ENCODE results near the gene HDAC4. TPM values are rescaled to one million over a fixed set of nuclear protein-coding genes. Genes with fewer than 3 reads are reported as not detected.

The HDAC4 gene
- total RNA-seq, 5 donors from 2014 or later (not counting 1 experiment from before 2014, with no cell fraction given) = 44.8 to 80.2 (median 60.9) TPM

GRCh38 chr2:239394346-239394945 is 6.4 kb downstream of the HDAC4 start:
- peaks cover 7 to 24% of the 10 kb centered on the region in 2 experiments for H3K4me1 ChIP-seq (ENCODE audit: control insufficient read depth in 1 of 2, extremely low read depth in 1 of 2, insufficient read depth in 2 of 2, low read length in 2 of 2)
- peaks cover 0 to 2% of the 10 kb centered on the region in 2 donors for H3K36me3 ChIP-seq (ENCODE audit: control insufficient read depth in 2 of 2, extremely low read depth in 1 of 2, insufficient read depth in 1 of 2, low read length in 1 of 2)
- H3K9me3 Mint-ChIP-seq = no peaks in the 10 kb centered on the region
- H3K27ac ChIP-seq (ENCODE audit: low read length) = no peak overlapping the region
- no peak for DNase-seq
- WGBS (ENCODE audit: insufficient coverage) = 95% methylated on average over 8 of the region's 11 CpGs
- POLR2A ChIA-PET = interaction anchor here in 1 of 2 donors (0.6 to 1.5 kb wide), 2 partner anchors 13 to 1275 kb away, joined by 4 to 9 read pairs; no protein-coding TSS in a partner anchor
- H3K27ac Mint-ChIP-seq = no peak overlapping the region
- no peaks in the 10 kb centered on the region for H3K27me3 ChIP-seq (replicated peaks in 1 of 2; ENCODE audit: control insufficient read depth in 2 of 2, extremely low read depth in 1 of 2, insufficient read depth in 2 of 2, low read length in 1 of 2)
- peaks cover 46 to 57% (median 47%) of the 10 kb centered on the region in 3 donors for H3K4me1 Mint-ChIP-seq
- H3K9me3 ChIP-seq = no peaks in the 10 kb centered on the region
- ATAC-seq (replicated peaks in 1 of 4) = no peak
- H3K4me3 ChIP-seq (ENCODE audit: control insufficient read depth in 1 of 2, extremely low read depth in 1 of 2, low read length in 1 of 2) = no peak overlapping the region
- CTCF ChIA-PET = no interaction called here
- H3K27me3 Mint-ChIP-seq = no peaks in the 10 kb centered on the region
- H3K4me3 Mint-ChIP-seq = no peak overlapping the region
- peaks cover 9% of the 10 kb centered on the region for H3K36me3 Mint-ChIP-seq

- no peak overlapping the region for H3K4me3 ChIP-seq (ENCODE audit: control insufficient read depth in 1 of 2, extremely low read depth in 1 of 2, low read length in 1 of 2)
- H3K4me3 Mint-ChIP-seq = no peak overlapping the region
- peaks cover 0 to 1% (median 0%) of the 10 kb centered on the region in 3 donors for H3K9me3 Mint-ChIP-seq
- peaks cover 12% of the 10 kb centered on the region for H3K36me3 Mint-ChIP-seq
- no peaks in the 10 kb centered on the region for H3K9me3 ChIP-seq
- peaks cover 42 to 52% (median 42%) of the 10 kb centered on the region in 3 donors for H3K4me1 Mint-ChIP-seq
- WGBS (ENCODE audit: insufficient coverage) = 92% methylated on average over 2 of the region's 3 CpGs
- ATAC-seq (replicated peaks in 1 of 4) (no peak), DNase-seq (no peak)
- no peaks in the 10 kb centered on the region for H3K27me3 Mint-ChIP-seq
- H3K27me3 ChIP-seq (replicated peaks in 1 of 2; ENCODE audit: control insufficient read depth in 2 of 2, extremely low read depth in 1 of 2, insufficient read depth in 2 of 2, low read length in 1 of 2) = no peaks in the 10 kb centered on the region
- peaks cover 7 to 21% of the 10 kb centered on the region in 2 experiments for H3K4me1 ChIP-seq (ENCODE audit: control insufficient read depth in 1 of 2, extremely low read depth in 1 of 2, insufficient read depth in 2 of 2, low read length in 2 of 2)
- POLR2A ChIA-PET = interaction anchor here in 1 of 2 donors (1.5 kb wide), 1 partner anchor 13 kb away, joined by 4 read pairs; no protein-coding TSS in a partner anchor
- H3K27ac ChIP-seq (ENCODE audit: low read length) = no peak overlapping the region
- H3K36me3 ChIP-seq (ENCODE audit: control insufficient read depth in 2 of 2, extremely low read depth in 1 of 2, insufficient read depth in 1 of 2, low read length in 1 of 2) = peaks cover 0 to 5% of the 10 kb centered on the region in 2 donors
- CTCF ChIA-PET = no interaction called here
- H3K27ac Mint-ChIP-seq = no peak overlapping the region
Observed at GRCh38 chr2:239393941-239394340, 6.9 kb downstream of the HDAC4 start.

- Mint-ChIP-seq H3K4me3 (no peak overlapping the region), H3K4me1 (peaks cover 37 to 47% (median 37%) of the 10 kb centered on the region in 3 donors), H3K36me3 (peaks cover 12% of the 10 kb centered on the region), H3K27ac (no peak overlapping the region), H3K9me3 (peaks cover 0 to 1% (median 0%) of the 10 kb centered on the region in 3 donors), H3K27me3 (no peaks in the 10 kb centered on the region)
- no peaks in the 10 kb centered on the region for H3K27me3 ChIP-seq (replicated peaks in 1 of 2; ENCODE audit: control insufficient read depth in 2 of 2, extremely low read depth in 1 of 2, insufficient read depth in 2 of 2, low read length in 1 of 2)
- 93% methylated on average over 6 of the region's 7 CpGs for WGBS (ENCODE audit: insufficient coverage)
- no peak overlapping the region for H3K4me3 ChIP-seq (ENCODE audit: control insufficient read depth in 1 of 2, extremely low read depth in 1 of 2, low read length in 1 of 2)
- ATAC-seq (replicated peaks in 1 of 4) = no peak
- H3K36me3 ChIP-seq (ENCODE audit: control insufficient read depth in 2 of 2, extremely low read depth in 1 of 2, insufficient read depth in 1 of 2, low read length in 1 of 2) = peaks cover 0 to 5% of the 10 kb centered on the region in 2 donors
- no peak for DNase-seq
- ChIA-PET CTCF (no interaction called here), POLR2A (interaction anchor here in 1 of 2 donors (1.5 kb wide), 1 partner anchor 12 kb away, joined by 4 read pairs; no protein-coding TSS in a partner anchor)
- H3K27ac ChIP-seq (ENCODE audit: low read length) = no peak overlapping the region
- no peaks in the 10 kb centered on the region for H3K9me3 ChIP-seq
- H3K4me1 ChIP-seq (ENCODE audit: control insufficient read depth in 1 of 2, extremely low read depth in 1 of 2, insufficient read depth in 2 of 2, low read length in 2 of 2) = peaks cover 4 to 16% of the 10 kb centered on the region in 2 experiments
Observed at GRCh38 chr2:239393388-239393940, 7.4 kb downstream of the HDAC4 start.

- ChIA-PET POLR2A (interaction anchor here in 1 of 2 donors (1.5 kb wide), 1 partner anchor 12 kb away, joined by 4 read pairs; no protein-coding TSS in a partner anchor), CTCF (no interaction called here)
- Mint-ChIP-seq H3K27ac (no peak overlapping the region), H3K27me3 (no peaks in the 10 kb centered on the region), H3K9me3 (peaks cover 0 to 1% (median 0%) of the 10 kb centered on the region in 3 donors), H3K4me1 (peaks cover 31 to 42% (median 32%) of the 10 kb centered on the region in 3 donors), H3K36me3 (peaks cover 12% of the 10 kb centered on the region), H3K4me3 (no peak overlapping the region)
- no peak for ATAC-seq (replicated peaks in 1 of 4)
- Histone ChIP-seq H3K36me3 (ENCODE audit: control insufficient read depth in 2 of 2, extremely low read depth in 1 of 2, insufficient read depth in 1 of 2, low read length in 1 of 2) (peaks cover 0 to 5% of the 10 kb centered on the region in 2 donors), H3K9me3 (no peaks in the 10 kb centered on the region), H3K4me3 (ENCODE audit: control insufficient read depth in 1 of 2, extremely low read depth in 1 of 2, low read length in 1 of 2) (no peak overlapping the region), H3K4me1 (ENCODE audit: control insufficient read depth in 1 of 2, extremely low read depth in 1 of 2, insufficient read depth in 2 of 2, low read length in 2 of 2) (peaks cover 4 to 14% of the 10 kb centered on the region in 2 experiments), H3K27ac (ENCODE audit: low read length) (no peak overlapping the region), H3K27me3 (replicated peaks in 1 of 2; ENCODE audit: control insufficient read depth in 2 of 2, extremely low read depth in 1 of 2, insufficient read depth in 2 of 2, low read length in 1 of 2) (no peaks in the 10 kb centered on the region)
- 98% methylated on average over 13 of the region's 14 CpGs for WGBS (ENCODE audit: insufficient coverage)
- no peak for DNase-seq
Observed at GRCh38 chr2:239392688-239393387, 8.0 kb downstream of the HDAC4 start.

- peaks cover 4 to 6% of the 10 kb centered on the region in 2 experiments for H3K4me1 ChIP-seq (ENCODE audit: control insufficient read depth in 1 of 2, extremely low read depth in 1 of 2, insufficient read depth in 2 of 2, low read length in 2 of 2)
- H3K36me3 ChIP-seq (ENCODE audit: control insufficient read depth in 2 of 2, extremely low read depth in 1 of 2, insufficient read depth in 1 of 2, low read length in 1 of 2) = peaks cover 0 to 5% of the 10 kb centered on the region in 2 donors
- no peak overlapping the region for H3K4me3 Mint-ChIP-seq
- no peak overlapping the region for H3K27ac Mint-ChIP-seq
- no peaks in the 10 kb centered on the region for H3K27me3 ChIP-seq (replicated peaks in 1 of 2; ENCODE audit: control insufficient read depth in 2 of 2, extremely low read depth in 1 of 2, insufficient read depth in 2 of 2, low read length in 1 of 2)
- H3K4me1 Mint-ChIP-seq = peaks cover 23 to 34% (median 24%) of the 10 kb centered on the region in 3 donors
- CTCF ChIA-PET = no interaction called here
- WGBS (ENCODE audit: insufficient coverage) = 96% methylated on average over 11 of the region's 12 CpGs
- DNase-seq (no peak), ATAC-seq (replicated peaks in 1 of 4) (no peak)
- peaks cover 13% of the 10 kb centered on the region for H3K36me3 Mint-ChIP-seq
- H3K4me3 ChIP-seq (ENCODE audit: control insufficient read depth in 1 of 2, extremely low read depth in 1 of 2, low read length in 1 of 2) = no peak overlapping the region
- peaks cover 0 to 1% (median 0%) of the 10 kb centered on the region in 3 donors for H3K9me3 Mint-ChIP-seq
- POLR2A ChIA-PET = no interaction called here
- H3K27ac ChIP-seq (ENCODE audit: low read length) = no peak overlapping the region
- no peaks in the 10 kb centered on the region for H3K27me3 Mint-ChIP-seq
- no peaks in the 10 kb centered on the region for H3K9me3 ChIP-seq
Observed at GRCh38 chr2:239392072-239392357, 8.8 kb downstream of the HDAC4 start.

- no peak for DNase-seq
- no peak for ATAC-seq (replicated peaks in 1 of 4)
- peaks cover 20 to 32% (median 22%) of the 10 kb centered on the region in 3 donors for H3K4me1 Mint-ChIP-seq
Observed at GRCh38 chr2:239391286-239392071, 9.3 kb downstream of the HDAC4 start.

More at GRCh38 chr2:239391286-239392071, 9.3 kb downstream of the HDAC4 start:
- no peaks in the 10 kb centered on the region for H3K27me3 Mint-ChIP-seq
- 94% methylated on average over 19 of the region's 24 CpGs for WGBS (ENCODE audit: insufficient coverage)
- peaks cover 2 to 3% of the 10 kb centered on the region in 2 experiments for H3K4me1 ChIP-seq (ENCODE audit: control insufficient read depth in 1 of 2, extremely low read depth in 1 of 2, insufficient read depth in 2 of 2, low read length in 2 of 2)
- H3K27ac Mint-ChIP-seq = no peak overlapping the region
- peaks cover 0 to 5% of the 10 kb centered on the region in 2 donors for H3K36me3 ChIP-seq (ENCODE audit: control insufficient read depth in 2 of 2, extremely low read depth in 1 of 2, insufficient read depth in 1 of 2, low read length in 1 of 2)
- H3K9me3 Mint-ChIP-seq = peaks cover 0 to 1% (median 0%) of the 10 kb centered on the region in 3 donors
- peaks cover 17% of the 10 kb centered on the region for H3K36me3 Mint-ChIP-seq
- no peak overlapping the region for H3K27ac ChIP-seq (ENCODE audit: low read length)
- no peak overlapping the region for H3K4me3 Mint-ChIP-seq
- no peaks in the 10 kb centered on the region for H3K27me3 ChIP-seq (replicated peaks in 1 of 2; ENCODE audit: control insufficient read depth in 2 of 2, extremely low read depth in 1 of 2, insufficient read depth in 2 of 2, low read length in 1 of 2)
- CTCF ChIA-PET = no interaction called here
- H3K9me3 ChIP-seq = no peaks in the 10 kb centered on the region
- POLR2A ChIA-PET = no interaction called here
- H3K4me3 ChIP-seq (ENCODE audit: control insufficient read depth in 1 of 2, extremely low read depth in 1 of 2, low read length in 1 of 2) = no peak overlapping the region

Data from T-cell (primary cell).